IMR-90 (cell line): ENCODE measurements around the gene AIDA. TPM values are rescaled to one million over a fixed set of nuclear protein-coding genes. Genes with fewer than 3 reads are reported as not detected.
A peak's percentile ranks its signal among the peaks of the same experiment; 100 is the strongest.

ENCODE experiments used
- ATAC-seq: fragments of 200-7000 bp; cut with Tn5 transposase; 2 replicates; pipeline ENCODE4 v1.9.1; 2020; ENCODE audit warnings: low read depth, mild to moderate bottlenecking, moderate library complexity
- BruUV-seq: library from RNA; stranded (reverse); fragments of 400-500 nt; replicated peaks from 2 replicates; lab custom pipeline; 2021; lab: Mats Ljungman, UMichigan
- CTCF ChIA-PET: fragments of 300-600 bp; formaldehyde crosslinking; extraction: SDS; loops from one replicate; lab custom pipeline; 2021; ENCODE audit warnings: antibody characterized with exemption; lab: Yijun Ruan, JAX
- POLR2A ChIA-PET: fragments of 300-600 bp; sonication (Branson Sonifier 250); formaldehyde crosslinking; loops from one replicate; lab custom pipeline; 2022; ENCODE audit warnings: antibody characterized with exemption; ENCODE audit not compliant: unreplicated experiment; lab: Charles Lee
- DNase-seq: peaks from one replicate; pipeline ENCODE4 v3.0.0; 2013
- H2AFZ ChIP-seq: replicated peaks from 2 replicates; pipeline ENCODE3; 2013; ENCODE audit warnings: low read length, mild to moderate bottlenecking; ENCODE audit not compliant: poor library complexity
- H2AK5ac ChIP-seq: 2 replicates; pipeline ENCODE4 v1.6.1; 2013; ENCODE audit warnings: low read depth, low read length, inconsistent platforms
- H2AK9ac ChIP-seq: replicated peaks from 2 replicates; pipeline ENCODE3; 2013; ENCODE audit warnings: mild to moderate bottlenecking, low read depth, low read length, moderate library complexity; ENCODE audit not compliant: poor library complexity
- H2BK120ac ChIP-seq: 2 replicates; pipeline ENCODE4 v1.6.1; 2013; ENCODE audit warnings: low read depth, low read length, inconsistent platforms
- H2BK15ac ChIP-seq: 3 replicates; pipeline ENCODE4 v1.6.1; 2013; ENCODE audit warnings: low read depth, low read length, inconsistent platforms
- H2BK20ac ChIP-seq: 2 replicates; pipeline ENCODE4 v1.6.1; 2013; ENCODE audit warnings: low read depth, mild to moderate bottlenecking, inconsistent platforms, low read length, moderate library complexity
- H2BK5ac ChIP-seq: 2 replicates; pipeline ENCODE4 v1.6.1; 2013; ENCODE audit warnings: mild to moderate bottlenecking, low read depth, low read length, inconsistent platforms; ENCODE audit not compliant: poor library complexity, severe bottlenecking
- H3K14ac ChIP-seq: replicated peaks from 2 replicates; pipeline ENCODE4 v1.6.1; 2013; ENCODE audit warnings: low read depth, low read length, inconsistent platforms
- H3K18ac ChIP-seq: 2 replicates; pipeline ENCODE4 v1.6.1; 2013; ENCODE audit warnings: low read depth, low read length, control low read depth
- H3K23ac ChIP-seq: 2 replicates; pipeline ENCODE4 v1.6.1; 2013; ENCODE audit warnings: low read depth, low read length, inconsistent platforms
- H3K27ac ChIP-seq: 2 replicates; pipeline ENCODE4 v1.5.1; 2013; ENCODE audit warnings: mild to moderate bottlenecking, control low read depth, low read length; ENCODE audit not compliant: insufficient read depth
- H3K27me3 ChIP-seq: 2 replicates; pipeline ENCODE4 v1.6.1; 2013; ENCODE audit warnings: low read length; ENCODE audit not compliant: control insufficient read depth, insufficient read depth
- H3K36me3 ChIP-seq: 2 replicates; pipeline ENCODE4 v1.6.1; 2013; ENCODE audit warnings: low read length, mixed read lengths; ENCODE audit not compliant: control insufficient read depth, insufficient read depth
- H3K4ac ChIP-seq: 2 replicates; pipeline ENCODE4 v1.6.1; 2013; ENCODE audit warnings: low read depth, low read length, inconsistent platforms
- H3K4me1 ChIP-seq: 2 replicates; pipeline ENCODE4 v1.6.1; 2013; ENCODE audit warnings: low read length, mixed read lengths; ENCODE audit not compliant: control insufficient read depth, insufficient read depth
- H3K4me2 ChIP-seq: 2 replicates; pipeline ENCODE4 v1.6.1; 2013; ENCODE audit warnings: low read depth, mild to moderate bottlenecking, control low read depth, low read length, moderate library complexity
- H3K4me3 ChIP-seq: 2 replicates; pipeline ENCODE4 v1.5.1; 2013; ENCODE audit warnings: low read depth, mild to moderate bottlenecking, control low read depth, low read length, moderate library complexity; ENCODE audit not compliant: insufficient read depth
- H3K56ac ChIP-seq: 2 replicates; pipeline ENCODE4 v1.6.1; 2013; ENCODE audit warnings: low read length, inconsistent platforms; ENCODE audit not compliant: insufficient read depth; ENCODE audit errors: extremely low read depth
- H3K79me1 ChIP-seq, 2 experiments: 2 replicates each; pipeline ENCODE4 v1.6.1; 2013; ENCODE audit warnings: low read length in 2 of 2, inconsistent platforms in 1 of 2, low read depth in 1 of 2
- H3K9ac ChIP-seq: 2 replicates; pipeline ENCODE4 v1.6.1; 2013; ENCODE audit warnings: low read depth, low read length, control low read depth
- H3K9me1 ChIP-seq: 2 replicates; pipeline ENCODE4 v1.6.1; 2013; ENCODE audit warnings: low read length, inconsistent platforms; ENCODE audit not compliant: insufficient read depth
- H3K9me3 ChIP-seq: 2 replicates; pipeline ENCODE4 v1.6.1; 2013; ENCODE audit warnings: low read length; ENCODE audit not compliant: control insufficient read depth, insufficient read depth
- H4K20me1 ChIP-seq: 2 replicates; pipeline ENCODE4 v1.6.1; 2013; ENCODE audit warnings: low read length, inconsistent platforms; ENCODE audit not compliant: insufficient read depth
- H4K5ac ChIP-seq: 2 replicates; pipeline ENCODE4 v1.6.1; 2013; ENCODE audit warnings: mild to moderate bottlenecking, low read depth, low read length, control low read depth
- H4K8ac ChIP-seq, 2 experiments: 2 replicates each; pipeline ENCODE4 v1.6.1; 2013; ENCODE audit warnings: low read depth in 2 of 2, low read length in 2 of 2, control low read depth in 1 of 2, inconsistent platforms in 1 of 2
- H4K91ac ChIP-seq: 2 replicates; pipeline ENCODE4 v1.6.1; 2013; ENCODE audit warnings: low read depth, low read length, inconsistent platforms; ENCODE audit not compliant: insufficient read depth
- CEBPB ChIP-seq: IDR thresholded peaks from 2 replicates; pipeline ENCODE4 v1.6.1; 2012; ENCODE audit warnings: low read depth, low read length, improper control_type of control experiment
- CHD1 ChIP-seq: IDR thresholded peaks from 2 replicates; pipeline ENCODE4 v1.6.1; 2012; ENCODE audit warnings: low read depth, low read length, improper control_type of control experiment
- FOS ChIP-seq: fragments of 150-350 bp; IDR thresholded peaks from 2 replicates; pipeline ENCODE4 v1.6.1; 2016; ENCODE audit warnings: low read depth, low read length
- MAFK ChIP-seq: IDR thresholded peaks from 2 replicates; pipeline ENCODE4 v1.6.1; 2012; ENCODE audit warnings: low read depth, low read length, improper control_type of control experiment
- RAD21 ChIP-seq: IDR thresholded peaks from 2 replicates; pipeline ENCODE4 v1.6.1; 2012; ENCODE audit warnings: low read length, improper control_type of control experiment
- RFX5 ChIP-seq: IDR thresholded peaks from 2 replicates; pipeline ENCODE4 v1.8.0; 2012; ENCODE audit warnings: low read depth, mild to moderate bottlenecking, low read length, moderate library complexity
- SMC3 ChIP-seq: fragments of 150-350 bp; IDR thresholded peaks from 2 replicates; pipeline ENCODE4 v1.6.1; 2016; ENCODE audit warnings: low read depth, mild to moderate bottlenecking, antibody characterized with exemption, low read length, moderate library complexity
- WGBS, 2 experiments: methylation state at CpG; one replicate each; pipeline versions ENCODE4 v1.1.5 to v1.1.7; 2013; ENCODE audit warnings: missing lambda C conversion rate in 2 of 2; ENCODE audit not compliant: insufficient read length in 1 of 2; ENCODE audit errors: extremely low coverage in 2 of 2; 5-methylcytosine and 5-hydroxymethylcytosine counted together
- dilution Hi-C: fragments of 300-500 bp; cut with HindIII; formaldehyde crosslinking; loops from one replicate; pipeline ENCODE4 v1.14.3; 2018; ENCODE audit warnings: low sequenced_read_pairs; ENCODE audit not compliant: unreplicated experiment
- in situ Hi-C: fragments of 300-500 bp; cut with MboI; formaldehyde crosslinking; loops from 3 replicates; pipeline ENCODE4 v1.14.3; 2019; ENCODE audit warnings: low sequenced_read_pairs, inconsistent platforms, mixed read lengths
- intact Hi-C: fragments of 100-400 bp; cut with micrococcal nuclease; formaldehyde crosslinking; loops from 2 replicates; pipeline ENCODE4 v1.10.0; 2022
- polyA plus RNA-seq, 3 experiments: library from polyadenylated mRNA; depleted of rRNA; stranded (reverse); fragments of >200 nt; gene quantifications; 2 replicates each; pipeline ENCODE4 v1.2.3, GENCODE V29; 2012; ENCODE audit warnings: low replicate concordance in 1 of 3
- total RNA-seq: library from RNA; depleted of rRNA; stranded (reverse); fragments of >200 nt; gene quantifications from 2 replicates; pipeline ENCODE4 v1.2.3, GENCODE V29; 2012

AIDA gene
- total and polyA plus RNA-seq, 2 of the 4 experiments (the other 2 are of a cell fraction) = 47.9 to 48.6 TPM

- TF ChIP-seq FOS = no peak
- no peak for TF ChIP-seq RFX5
- peak; percentile 90 for TF ChIP-seq SMC3
These were observed 77.9 kb downstream of the AIDA start (continued) for GRCh38 chr1:222634180-222635013.

DNA sequence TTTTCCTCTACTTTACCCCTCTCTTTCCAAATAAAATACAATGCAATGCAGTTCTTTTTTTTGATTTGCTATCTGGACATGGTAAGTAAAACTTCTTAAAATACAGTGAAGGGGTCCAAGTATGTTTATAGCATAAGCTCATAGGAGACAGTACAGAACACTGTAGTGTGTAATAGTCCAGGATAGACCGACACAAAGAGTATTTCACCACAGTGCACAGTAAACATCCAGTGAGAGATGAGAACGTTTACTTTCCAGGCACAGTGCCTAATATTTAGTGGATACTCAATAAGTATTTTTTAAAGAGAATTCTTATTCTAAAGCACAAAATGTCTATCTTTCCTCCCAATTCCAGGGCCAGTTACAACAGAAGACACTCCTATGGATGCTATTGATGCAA, 79.5 kb downstream of the AIDA start:
- in situ Hi-C loops (loop anchor here (5.0 to 25.0 kb wide), 4 partner anchors 165 to 1170 kb away; partner anchors contain the start of gene DUSP10), dilution Hi-C loops (no loop called here), intact Hi-C loops (loop anchor here (5.0 kb wide), 1 partner anchor 745 kb away; no protein-coding TSS in a partner anchor)
- ChIA-PET CTCF (no interaction called here), POLR2A (no interaction called here)
- no peak overlapping the region for H2AFZ ChIP-seq
- H3K9me1 ChIP-seq = peaks cover 4% of the 10 kb centered on the region
- no peak overlapping the region for H2BK5ac ChIP-seq
- no peak overlapping the region for H2AK9ac ChIP-seq
- no peak overlapping the region for H2BK20ac ChIP-seq
- no peak overlapping the region for H4K8ac ChIP-seq
- no peak for ATAC-seq
- no peak for DNase-seq
- WGBS, 2 experiments = no CpG with 5 or more reads among the region's 2 CpGs
- no TSS peak for BruUV-seq
- H3K23ac ChIP-seq = no peak overlapping the region
- no peak overlapping the region for H2BK15ac ChIP-seq
- TF ChIP-seq CHD1 = no peak
- no peak for TF ChIP-seq RFX5
- TF ChIP-seq CEBPB = no peak
- no peak for TF ChIP-seq MAFK
- TF ChIP-seq RAD21 = no peak
- H3K79me1 ChIP-seq = peaks cover 0 to 3% of the 10 kb centered on the region in 2 experiments; a peak in 1 of 4 replicates
- H3K14ac ChIP-seq = no peak overlapping the region
- no peaks in the 10 kb centered on the region for H4K20me1 ChIP-seq
- no peak overlapping the region for H3K18ac ChIP-seq
- H3K4me1 ChIP-seq = peaks cover 7% of the 10 kb centered on the region; the same call in 1 of the 2 replicates
- no peak overlapping the region for H3K4me2 ChIP-seq
- no peak overlapping the region for H3K4ac ChIP-seq
- H3K4me3 ChIP-seq = no peak overlapping the region
- H2AK5ac ChIP-seq = no peak overlapping the region
- H3K27me3 ChIP-seq = no peaks in the 10 kb centered on the region
- H3K9me3 ChIP-seq = no peaks in the 10 kb centered on the region
- peaks cover 22% of the 10 kb centered on the region for H3K36me3 ChIP-seq
- H2BK120ac ChIP-seq = no peak overlapping the region
- H3K56ac ChIP-seq = no peak overlapping the region
- no peak overlapping the region for H3K27ac ChIP-seq
- no peak overlapping the region for H4K5ac ChIP-seq
- no peak overlapping the region for H3K9ac ChIP-seq
- no peak overlapping the region for H4K91ac ChIP-seq
